ENCODE results near the gene AKT3.
"Not testable (repeated sequence)": the region's sequence is repeated elsewhere in the genome, so short reads cannot be mapped to it uniquely, and the experiment has no call there.

Gene AKT3

GRCh38 chr1:243841507-243841906, 8.5 kb downstream of the AKT3 start:
- DNase-seq (ENCODE audit: low read depth), result peak; percentile 74
- Histone ChIP-seq H3K4me1 (ENCODE audit: control insufficient read depth, insufficient read depth, low read length) (peaks cover 23% of the 10 kb centered on the region), H3K4me3 (ENCODE audit: low read length) (no peak overlapping the region), H3K36me3 (ENCODE audit: control insufficient read depth, insufficient read depth, low read length, severe bottlenecking) (peaks cover 8% of the 10 kb centered on the region), H3K9me3 (ENCODE audit: control insufficient read depth, low read length) (peaks cover 9% of the 10 kb centered on the region), H3K9ac (ENCODE audit: low read length) (no peak overlapping the region), H3K27me3 (replicated peaks; ENCODE audit: control insufficient read depth, insufficient read depth, low read length) (no peaks in the 10 kb centered on the region)

- Histone ChIP-seq H3K4me3 (ENCODE audit: low read length) (no peak overlapping the region), H3K9ac (ENCODE audit: low read length) (no peak overlapping the region), H3K9me3 (ENCODE audit: control insufficient read depth, low read length) (peaks cover 23% of the 10 kb centered on the region), H3K36me3 (ENCODE audit: control insufficient read depth, insufficient read depth, low read length, severe bottlenecking) (peaks cover 8% of the 10 kb centered on the region), H3K27me3 (replicated peaks; ENCODE audit: control insufficient read depth, insufficient read depth, low read length) (no peaks in the 10 kb centered on the region), H3K4me1 (ENCODE audit: control insufficient read depth, insufficient read depth, low read length) (peaks cover 18% of the 10 kb centered on the region)
- no peak for DNase-seq (ENCODE audit: low read depth)
Observed at GRCh38 chr1:243837907-243838535, 12.0 kb downstream of the AKT3 start.

DNA sequence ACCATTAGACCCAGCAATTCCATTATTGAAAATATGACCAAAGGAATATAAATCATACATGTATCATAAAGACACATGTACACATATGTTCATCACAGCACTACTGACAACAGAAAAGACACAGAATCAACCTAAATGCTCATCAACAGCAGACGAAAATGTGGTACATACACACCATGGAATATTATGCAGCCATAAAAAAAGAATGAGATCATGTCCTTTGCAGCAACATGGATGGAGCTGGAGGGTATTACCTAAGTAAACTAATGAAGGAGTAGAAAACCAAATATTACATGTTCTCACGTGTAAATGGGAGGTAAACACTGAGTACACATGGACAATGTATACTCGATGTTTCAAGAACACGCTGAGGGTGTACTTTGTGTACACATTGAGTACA, 15.9 kb downstream of the AKT3 start:
- no peak overlapping the region for H3K4me3 ChIP-seq (ENCODE audit: low read length)

DNA sequence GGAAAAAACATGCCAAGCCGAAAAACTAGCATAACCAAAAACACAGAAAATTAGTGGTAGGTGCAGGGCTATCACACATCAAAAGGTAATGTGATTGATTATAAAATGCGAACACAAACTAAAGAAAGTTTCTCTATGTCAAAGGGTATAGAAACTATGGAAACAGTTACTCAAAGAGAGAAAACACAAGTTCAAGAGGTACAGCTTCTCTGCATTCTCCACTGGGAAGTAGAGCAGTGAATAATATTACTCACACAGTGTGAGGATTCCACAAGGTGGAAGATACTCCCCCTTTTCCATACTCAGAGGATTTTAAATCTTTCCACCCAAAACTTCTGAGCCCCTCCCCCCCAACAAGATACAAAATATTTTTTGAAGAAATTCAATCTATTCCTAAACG, 18.6 kb downstream of the AKT3 start:
- Histone ChIP-seq H3K4me3 (ENCODE audit: low read length) (no peak overlapping the region), H3K36me3 (ENCODE audit: control insufficient read depth, insufficient read depth, low read length, severe bottlenecking) (peaks cover 6% of the 10 kb centered on the region), H3K9ac (ENCODE audit: low read length) (no peak overlapping the region), H3K27me3 (replicated peaks; ENCODE audit: control insufficient read depth, insufficient read depth, low read length) (no peaks in the 10 kb centered on the region), H3K4me1 (ENCODE audit: control insufficient read depth, insufficient read depth, low read length) (peaks cover 4% of the 10 kb centered on the region), H3K9me3 (ENCODE audit: control insufficient read depth, low read length) (peaks cover 14% of the 10 kb centered on the region)
- DNase-seq (ENCODE audit: low read depth), result no peak

More for the DNA sequence above, 15.9 kb downstream of the AKT3 start:
- Histone ChIP-seq H3K9ac (ENCODE audit: low read length) (no peak overlapping the region), H3K4me1 (ENCODE audit: control insufficient read depth, insufficient read depth, low read length) (no peaks in the 10 kb centered on the region), H3K36me3 (ENCODE audit: control insufficient read depth, insufficient read depth, low read length, severe bottlenecking) (peaks cover 8% of the 10 kb centered on the region), H3K9me3 (ENCODE audit: control insufficient read depth, low read length) (peaks cover 23% of the 10 kb centered on the region), H3K27me3 (replicated peaks; ENCODE audit: control insufficient read depth, insufficient read depth, low read length) (no peaks in the 10 kb centered on the region)
- no peak for DNase-seq (ENCODE audit: low read depth)

- no peak overlapping the region for H3K9ac ChIP-seq (ENCODE audit: low read length)
- peaks cover 6% of the 10 kb centered on the region for H3K36me3 ChIP-seq (ENCODE audit: control insufficient read depth, insufficient read depth, low read length, severe bottlenecking)
- no peaks in the 10 kb centered on the region for H3K9me3 ChIP-seq (ENCODE audit: control insufficient read depth, low read length)
- peaks cover 4% of the 10 kb centered on the region for H3K4me1 ChIP-seq (ENCODE audit: control insufficient read depth, insufficient read depth, low read length)
- no peaks in the 10 kb centered on the region for H3K27me3 ChIP-seq (replicated peaks; ENCODE audit: control insufficient read depth, insufficient read depth, low read length)
- peak overlapping the region; percentile 51 for H3K4me3 ChIP-seq (ENCODE audit: low read length)
- DNase-seq (ENCODE audit: low read depth), result no peak
Observed at GRCh38 chr1:243827206-243827605, 22.8 kb downstream of the AKT3 start.

GRCh38 chr1:243824907-243825306, 25.1 kb downstream of the AKT3 start:
- H3K9ac ChIP-seq (ENCODE audit: low read length); H3K36me3 ChIP-seq (ENCODE audit: control insufficient read depth, insufficient read depth, low read length, severe bottlenecking); H3K4me3 ChIP-seq (ENCODE audit: low read length); DNase-seq (ENCODE audit: low read depth); H3K4me1 ChIP-seq (ENCODE audit: control insufficient read depth, insufficient read depth, low read length); H3K27me3 ChIP-seq (replicated peaks; ENCODE audit: control insufficient read depth, insufficient read depth, low read length): not testable (repeated sequence)
- H3K9me3 ChIP-seq (ENCODE audit: control insufficient read depth, low read length), result peaks cover 16% of the 10 kb centered on the region

DNA sequence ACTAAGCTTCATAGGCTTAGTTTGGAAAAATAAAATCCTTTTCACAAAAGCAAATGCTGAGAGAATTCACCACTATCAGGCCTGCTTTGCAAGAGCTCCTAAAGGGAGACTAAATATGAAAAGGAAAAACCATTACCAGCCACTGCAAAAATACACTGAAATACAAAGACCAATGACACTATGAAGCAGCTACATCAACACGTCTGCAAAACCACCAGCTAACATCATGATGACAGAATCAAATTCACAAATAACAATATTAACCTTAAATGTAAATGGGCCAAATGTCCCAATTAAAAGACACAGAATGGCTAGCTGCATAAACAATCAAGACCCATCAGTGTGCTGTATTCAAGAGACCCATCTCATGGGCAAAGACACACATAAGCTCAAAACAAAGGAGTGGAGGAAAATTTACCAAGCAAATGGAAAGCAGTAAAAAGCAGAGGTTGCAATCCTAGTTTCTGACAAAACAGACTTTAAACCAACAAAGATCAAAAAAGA, 28.8 kb downstream of the AKT3 start:
- H3K36me3 ChIP-seq (ENCODE audit: control insufficient read depth, insufficient read depth, low read length, severe bottlenecking), result peaks cover 6% of the 10 kb centered on the region
- no peaks in the 10 kb centered on the region for H3K27me3 ChIP-seq (replicated peaks; ENCODE audit: control insufficient read depth, insufficient read depth, low read length)
- no peak overlapping the region for H3K9ac ChIP-seq (ENCODE audit: low read length)
- DNase-seq (ENCODE audit: low read depth), result no peak
- H3K4me1 ChIP-seq (ENCODE audit: control insufficient read depth, insufficient read depth, low read length), result no peaks in the 10 kb centered on the region
- no peak overlapping the region for H3K4me3 ChIP-seq (ENCODE audit: low read length)
- peaks cover 16% of the 10 kb centered on the region for H3K9me3 ChIP-seq (ENCODE audit: control insufficient read depth, low read length)

- no peak for DNase-seq (ENCODE audit: low read depth)
- no peak overlapping the region for H3K9ac ChIP-seq (ENCODE audit: low read length)
- peaks cover 21% of the 10 kb centered on the region for H3K9me3 ChIP-seq (ENCODE audit: control insufficient read depth, low read length)
- H3K27me3 ChIP-seq (replicated peaks; ENCODE audit: control insufficient read depth, insufficient read depth, low read length), result no peaks in the 10 kb centered on the region
- H3K4me3 ChIP-seq (ENCODE audit: low read length), result no peak overlapping the region
- H3K36me3 ChIP-seq (ENCODE audit: control insufficient read depth, insufficient read depth, low read length, severe bottlenecking), result peaks cover 6% of the 10 kb centered on the region
- H3K4me1 ChIP-seq (ENCODE audit: control insufficient read depth, insufficient read depth, low read length), result no peaks in the 10 kb centered on the region
Observed at GRCh38 chr1:243819438-243819839, 30.6 kb downstream of the AKT3 start.

- DNase-seq (ENCODE audit: low read depth), result no peak
- H3K4me3 ChIP-seq (ENCODE audit: low read length), result no peak overlapping the region
- H3K36me3 ChIP-seq (ENCODE audit: control insufficient read depth, insufficient read depth, low read length, severe bottlenecking), result peaks cover 6% of the 10 kb centered on the region
- peaks cover 24% of the 10 kb centered on the region for H3K9me3 ChIP-seq (ENCODE audit: control insufficient read depth, low read length)
- no peaks in the 10 kb centered on the region for H3K4me1 ChIP-seq (ENCODE audit: control insufficient read depth, insufficient read depth, low read length)
- H3K9ac ChIP-seq (ENCODE audit: low read length), result no peak overlapping the region
- H3K27me3 ChIP-seq (replicated peaks; ENCODE audit: control insufficient read depth, insufficient read depth, low read length), result no peaks in the 10 kb centered on the region
Observed at GRCh38 chr1:243818978-243819377, 31.1 kb downstream of the AKT3 start.

DNA sequence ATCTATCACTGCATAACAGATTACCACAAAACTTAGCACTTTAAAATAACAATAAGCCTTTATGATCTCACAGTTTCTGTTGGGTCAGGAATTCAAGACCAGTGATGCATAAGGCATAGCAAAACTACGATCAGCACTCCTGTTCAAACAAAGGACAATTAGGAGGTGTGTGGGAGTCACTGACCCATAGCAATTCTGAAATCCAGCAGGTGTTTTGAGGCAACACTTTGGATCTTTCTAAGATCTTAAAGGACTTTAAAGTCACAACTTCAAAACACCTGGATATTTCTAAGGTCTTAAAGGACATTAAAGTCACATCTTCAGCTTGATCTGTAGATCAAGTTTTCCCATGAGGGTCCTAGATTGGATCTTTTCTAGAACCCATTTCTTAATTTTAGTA, 35.3 kb downstream of the AKT3 start:
- no peak overlapping the region for H3K4me3 ChIP-seq (ENCODE audit: low read length)
- H3K9me3 ChIP-seq (ENCODE audit: control insufficient read depth, low read length), result peaks cover 7% of the 10 kb centered on the region
- H3K9ac ChIP-seq (ENCODE audit: low read length), result no peak overlapping the region
- H3K4me1 ChIP-seq (ENCODE audit: control insufficient read depth, insufficient read depth, low read length), result no peaks in the 10 kb centered on the region
- no peaks in the 10 kb centered on the region for H3K27me3 ChIP-seq (replicated peaks; ENCODE audit: control insufficient read depth, insufficient read depth, low read length)
- H3K36me3 ChIP-seq (ENCODE audit: control insufficient read depth, insufficient read depth, low read length, severe bottlenecking), result peaks cover 6% of the 10 kb centered on the region
- DNase-seq (ENCODE audit: low read depth), result no peak

DNA sequence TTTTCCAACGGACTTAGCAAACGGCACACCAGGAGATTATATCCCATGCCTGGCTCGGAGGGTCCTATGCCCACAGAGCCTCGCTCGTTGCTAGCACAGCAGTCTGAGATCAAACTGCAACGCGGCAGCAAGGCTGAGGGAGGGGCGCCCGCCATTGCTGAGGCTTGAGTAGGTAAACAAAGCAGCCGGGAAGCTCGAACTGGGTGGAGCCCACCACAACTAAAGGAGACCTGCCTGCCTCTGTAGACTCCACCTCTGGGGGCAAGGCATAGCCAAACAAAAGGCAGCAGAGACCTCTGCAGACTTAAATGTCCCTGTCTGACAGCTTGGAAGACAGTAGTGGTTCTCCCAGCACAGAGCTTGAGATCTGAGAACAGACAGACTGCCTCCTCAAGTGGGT, 42.7 kb downstream of the AKT3 start:
- DNase-seq (ENCODE audit: low read depth); H3K27me3 ChIP-seq (replicated peaks; ENCODE audit: control insufficient read depth, insufficient read depth, low read length); H3K9ac ChIP-seq (ENCODE audit: low read length): not testable (repeated sequence)

GRCh38 chr1:243806310-243806709, 43.7 kb downstream of the AKT3 start:
- H3K36me3 ChIP-seq (ENCODE audit: control insufficient read depth, insufficient read depth, low read length, severe bottlenecking), result no peaks in the 10 kb centered on the region
- no peak for DNase-seq (ENCODE audit: low read depth)
- H3K9me3 ChIP-seq (ENCODE audit: control insufficient read depth, low read length), result no peaks in the 10 kb centered on the region
- H3K9ac ChIP-seq (ENCODE audit: low read length), result no peak overlapping the region
- H3K4me1 ChIP-seq (ENCODE audit: control insufficient read depth, insufficient read depth, low read length), result peaks cover 11% of the 10 kb centered on the region
- H3K4me3 ChIP-seq (ENCODE audit: low read length), result no peak overlapping the region
- no peaks in the 10 kb centered on the region for H3K27me3 ChIP-seq (replicated peaks; ENCODE audit: control insufficient read depth, insufficient read depth, low read length)

More for the DNA sequence above, 42.7 kb downstream of the AKT3 start:
- H3K9me3 ChIP-seq (ENCODE audit: control insufficient read depth, low read length); H3K4me3 ChIP-seq (ENCODE audit: low read length); H3K36me3 ChIP-seq (ENCODE audit: control insufficient read depth, insufficient read depth, low read length, severe bottlenecking): not testable (repeated sequence)
- peaks cover 11% of the 10 kb centered on the region for H3K4me1 ChIP-seq (ENCODE audit: control insufficient read depth, insufficient read depth, low read length)
